ENCODE measurements around the gene TRMT10A.
A peak's percentile ranks its signal among the peaks of the same experiment; 100 is the strongest.
"Not testable (repeated sequence)": the region's sequence is repeated elsewhere in the genome, so short reads cannot be mapped to it uniquely, and the experiment has no call there.

The TRMT10A gene

DNA sequence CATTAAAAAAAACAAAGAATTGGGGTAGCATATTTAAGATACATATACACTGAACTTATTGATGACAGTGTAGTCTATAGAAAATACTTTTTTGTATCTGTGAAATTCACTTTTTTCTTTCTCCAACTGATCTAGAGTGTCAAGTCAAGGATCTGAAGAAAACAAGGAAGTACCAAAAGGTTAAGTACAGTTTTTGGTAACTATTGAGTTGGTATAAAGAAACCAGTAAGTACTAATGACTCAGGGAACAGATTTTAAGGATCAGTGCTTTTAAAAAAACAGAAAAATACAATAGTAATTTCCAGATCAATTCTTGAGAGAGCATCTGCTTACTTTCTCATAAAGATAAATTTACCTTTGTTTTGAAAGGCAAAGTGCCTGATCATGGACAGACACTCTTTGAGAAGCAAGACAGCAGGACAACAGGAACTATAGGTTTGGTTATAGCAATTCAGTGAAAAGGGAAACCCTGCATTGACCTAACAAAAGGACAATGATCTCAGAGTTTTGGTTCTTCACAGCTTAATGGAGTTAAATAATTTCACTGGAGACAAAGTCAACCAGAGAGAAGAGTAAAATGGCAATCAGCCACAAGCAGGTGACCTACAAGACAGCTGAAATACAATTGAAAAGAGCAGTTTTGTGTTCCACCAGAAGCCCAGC, 23.4 kb downstream of the TRMT10A start:
- DNase-seq = no peak

GRCh38 chr4:99537674-99538073, 26.2 kb downstream of the TRMT10A start:
- DNase-seq = no peak

GRCh38 chr4:99536848-99537247, 27.0 kb downstream of the TRMT10A start:
- no peak for DNase-seq

- no peak for DNase-seq
These were observed 27.6 kb downstream of the TRMT10A start for GRCh38 chr4:99536271-99536670.

GRCh38 chr4:99534699-99535098, 29.1 kb downstream of the TRMT10A start:
- DNase-seq = not testable (repeated sequence)

DNA sequence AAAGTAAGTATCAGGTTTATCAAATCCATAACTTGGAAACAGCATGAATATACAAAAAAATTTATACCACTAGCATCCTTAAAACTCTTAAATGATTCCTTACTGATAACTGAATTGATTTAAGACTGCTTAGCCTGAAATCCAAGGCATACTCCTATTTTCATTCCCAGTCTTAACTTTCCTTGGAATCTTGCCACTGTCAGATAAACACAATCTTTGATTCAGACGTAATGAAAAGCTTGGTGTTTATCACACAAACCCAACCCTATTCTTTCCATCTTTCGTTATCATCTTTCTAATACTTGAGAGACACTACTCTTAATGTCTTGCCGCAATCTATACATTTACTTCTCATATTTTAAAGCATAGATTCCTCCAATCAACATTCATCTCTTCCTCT, 33.9 kb downstream of the TRMT10A start:
- no peak for DNase-seq

- DNase-seq = no peak
These were observed 34.6 kb downstream of the TRMT10A start for GRCh38 chr4:99529228-99529627.

- peak; percentile 8 for DNase-seq
These were observed 45.1 kb downstream of the TRMT10A start for GRCh38 chr4:99518601-99519295.

- DNase-seq = no peak
These were observed 53.1 kb downstream of the TRMT10A start, which contains the start of gene C4orf17 for GRCh38 chr4:99510721-99511120. TSS of gene C4orf17 (plus strand) at chr4:99511021. CDS start at chr4:99513082, 2,061 bp downstream.

GRCh38 chr4:99507762-99508161, 56.1 kb downstream of the TRMT10A start:
- DNase-seq = no peak

GRCh38 chr4:99507349-99507748, 56.5 kb downstream of the TRMT10A start:
- no peak for DNase-seq

- no peak for DNase-seq
These were observed 57.1 kb downstream of the TRMT10A start for GRCh38 chr4:99506781-99507180.

DNA sequence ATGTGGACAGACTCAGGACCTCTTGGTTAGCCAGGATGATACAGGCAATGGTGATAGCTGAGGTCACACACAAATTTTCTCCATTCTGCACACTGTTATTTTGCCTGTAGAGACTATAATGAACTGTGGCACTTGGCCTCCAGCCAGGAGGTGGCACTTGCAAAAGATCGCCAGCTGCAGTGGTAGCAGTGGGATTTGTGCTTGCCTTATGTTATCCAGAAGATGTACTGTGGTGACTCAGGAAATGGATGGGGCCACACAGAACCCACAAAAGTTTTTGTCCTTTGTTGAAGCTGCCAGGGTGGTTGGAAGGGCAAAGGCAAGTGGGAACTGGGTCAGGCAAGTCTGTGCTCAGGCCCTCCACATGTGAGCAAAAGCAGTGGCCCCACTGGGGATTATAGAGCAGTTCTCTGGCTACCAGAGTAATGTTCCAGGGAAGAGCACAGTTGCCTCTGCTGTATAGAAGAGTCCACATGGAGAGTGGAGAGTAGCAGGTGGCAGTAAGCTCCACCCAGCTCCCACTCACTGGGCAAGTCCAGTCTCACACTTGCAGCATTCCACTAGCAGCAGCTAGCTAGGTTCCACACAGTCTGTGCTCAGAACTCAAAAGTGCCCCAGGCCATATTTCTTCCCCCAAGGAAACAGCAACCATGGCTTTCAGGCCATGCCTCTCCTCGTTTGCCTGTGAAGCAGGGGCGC, 58.9 kb downstream of the TRMT10A start:
- peak; percentile 61 for DNase-seq

Measured in hematopoietic multipotent progenitor cell treated with erythropoietin and hydrocortisone succinate and interleukin-3 and kit ligand, for 4 days (in vitro differentiated cells).